CD4-positive, alpha-beta memory T cell (primary cell): ENCODE results near the gene GTPBP2. TPM values are rescaled to one million over a fixed set of nuclear protein-coding genes. Genes with fewer than 3 reads are reported as not detected.
A peak's percentile ranks its signal among the peaks of the same experiment; 100 is the strongest.

ENCODE experiments used
- CTCF ChIA-PET: fragments of 350-600 bp; sonication (Branson Sonifier 250); formaldehyde crosslinking; loops from one replicate; lab custom pipeline; 2021; ENCODE audit warnings: inconsistent platforms; ENCODE audit not compliant: partially characterized antibody; lab: Charles Lee
- POLR2A ChIA-PET: fragments of 350-600 bp; sonication (Branson Sonifier 250); formaldehyde crosslinking; loops from one replicate; lab custom pipeline; 2021; ENCODE audit not compliant: partially characterized antibody; lab: Charles Lee
- DNase-seq, 5 donors: peaks; one replicate each; pipeline versions ENCODE4 v3.0.0 to v3.0.0-alpha.2; 2020 to 2022; ENCODE audit warnings: mixed read lengths in 1 of 5
- H3K27ac ChIP-seq: one replicate; pipeline ENCODE4 v1.7.0; 2013; ENCODE audit warnings: low read depth, low read length
- H3K27me3 ChIP-seq: 2 replicates; pipeline ENCODE4 v1.7.0; 2013; ENCODE audit warnings: mild to moderate bottlenecking, low read length, moderate library complexity; ENCODE audit not compliant: insufficient read depth
- H3K36me3 ChIP-seq: 2 replicates; pipeline ENCODE4 v1.7.0; 2013; ENCODE audit warnings: mild to moderate bottlenecking, low read length, moderate library complexity; ENCODE audit not compliant: insufficient read depth
- H3K4me1 ChIP-seq: 2 replicates; pipeline ENCODE4 v1.7.0; 2013; ENCODE audit warnings: mild to moderate bottlenecking, low read length, moderate library complexity; ENCODE audit not compliant: insufficient read depth
- H3K4me3 ChIP-seq, 2 donors: one replicate each; pipeline ENCODE4 v1.7.0; 2013; ENCODE audit warnings: low read length in 2 of 2, mild to moderate bottlenecking in 1 of 2
- H3K9me3 ChIP-seq, 2 donors: one replicate each; pipeline ENCODE4 v1.7.0; 2013; ENCODE audit warnings: low read length in 2 of 2, control low read depth in 1 of 2; ENCODE audit not compliant: control insufficient read depth in 1 of 2
- H3K27ac Mint-ChIP-seq, 7 donors: one replicate each; pipeline ENCODE4 v1.8.0; 2020 to 2021; ENCODE audit warnings: mixed read lengths in 7 of 7, mild to moderate bottlenecking in 6 of 7, inconsistent platforms in 3 of 7, moderate library complexity in 3 of 7
- H3K27me3 Mint-ChIP-seq, 2 donors: one replicate each; pipeline ENCODE4 v1.8.0; 2020 to 2021; ENCODE audit warnings: mixed read lengths in 2 of 2
- H3K36me3 Mint-ChIP-seq, 2 donors: one replicate each; pipeline ENCODE4 v1.8.0; 2020 to 2021; ENCODE audit warnings: mixed read lengths in 2 of 2, inconsistent platforms in 1 of 2, mild to moderate bottlenecking in 1 of 2
- H3K4me1 Mint-ChIP-seq, 4 donors: one replicate each; pipeline ENCODE4 v1.8.0; 2020 to 2021; ENCODE audit warnings: mixed read lengths in 4 of 4, mild to moderate bottlenecking in 1 of 4
- H3K4me3 Mint-ChIP-seq, 8 donors: one replicate each; pipeline ENCODE4 v1.8.0; 2020 to 2021; ENCODE audit warnings: mixed read lengths in 8 of 8, mild to moderate bottlenecking in 7 of 8, moderate library complexity in 6 of 8, inconsistent platforms in 3 of 8
- H3K9me3 Mint-ChIP-seq, 8 donors: one replicate each; pipeline ENCODE4 v1.8.0; 2020 to 2021; ENCODE audit warnings: mixed read lengths in 8 of 8, mild to moderate bottlenecking in 5 of 8, inconsistent platforms in 3 of 8, moderate library complexity in 1 of 8
- intact Hi-C: fragments of 100-400 bp; cut with micrococcal nuclease; formaldehyde crosslinking; loops from one replicate; pipeline ENCODE4 v1.15.1; 2023
- polyA plus RNA-seq, 2 donors: library from polyadenylated mRNA; unstranded; fragments of 300-500 nt; fragmentation: Illumina TruSeq; gene quantifications; one replicate each; pipeline ENCODE4 v1.2.3, GENCODE V29; 2021
- total RNA-seq, 2 experiments: library from RNA; stranded (reverse); gene quantifications; one replicate each; pipeline ENCODE4 v1.2.3, GENCODE V29; 2021

The GTPBP2 gene
- total and polyA plus RNA-seq, 4 experiments from 2014 or later, result 0.83 to 85.0 (median 43.0) TPM

GRCh38 chr6:43625393-43625992 lies 3.6 kb downstream of the GTPBP2 start:
- Histone ChIP-seq H3K36me3 (peaks cover 55% of the 10 kb centered on the region), H3K4me1 (peaks cover 32% of the 10 kb centered on the region), H3K4me3 (no peak overlapping the region), H3K9me3 (no peaks in the 10 kb centered on the region), H3K27me3 (no peaks in the 10 kb centered on the region), H3K27ac (no peak overlapping the region)
- no peaks in the 10 kb centered on the region for H3K9me3 Mint-ChIP-seq
- ChIA-PET POLR2A (interaction anchor here (0.5 to 1.4 kb wide), 2 partner anchors 7 to 10 kb away, joined by 3 read pairs; partner anchors contain the start of gene MAD2L1BP), CTCF (no interaction called here)
- peaks cover 27 to 44% (median 31%) of the 10 kb centered on the region in 4 donors for H3K4me1 Mint-ChIP-seq
- peaks cover 28 to 61% of the 10 kb centered on the region in 2 donors for H3K36me3 Mint-ChIP-seq
- intact Hi-C loops, result no loop called here
- H3K27ac Mint-ChIP-seq, result peak overlapping the region in 3 of 7 donors; percentile 32 to 86 (median 61)
- no peak for DNase-seq
- no peaks in the 10 kb centered on the region for H3K27me3 Mint-ChIP-seq
- no peak overlapping the region for H3K4me3 Mint-ChIP-seq

GRCh38 chr6:43624786-43625288 lies 4.2 kb downstream of the GTPBP2 start:
- Mint-ChIP-seq H3K27me3 (no peaks in the 10 kb centered on the region), H3K4me1 (peaks cover 22 to 38% (median 25%) of the 10 kb centered on the region in 4 donors), H3K9me3 (no peaks in the 10 kb centered on the region), H3K36me3 (peaks cover 28 to 65% of the 10 kb centered on the region in 2 donors), H3K27ac (peak overlapping the region in 4 of 7 donors; percentile 9 to 61 (median 48)), H3K4me3 (no peak overlapping the region)
- ChIA-PET CTCF (no interaction called here), POLR2A (interaction anchor here (0.6 to 1.4 kb wide), 2 partner anchors 10 to 21 kb away, joined by 3 read pairs; partner anchors contain the start of gene MAD2L1BP)
- DNase-seq, result no peak
- Histone ChIP-seq H3K4me1 (peaks cover 26% of the 10 kb centered on the region), H3K36me3 (peaks cover 59% of the 10 kb centered on the region), H3K27me3 (no peaks in the 10 kb centered on the region), H3K4me3 (no peak overlapping the region), H3K9me3 (no peaks in the 10 kb centered on the region), H3K27ac (no peak overlapping the region)
- intact Hi-C loops, result no loop called here

- H3K9me3 ChIP-seq, result no peaks in the 10 kb centered on the region
- no peak for DNase-seq
- H3K4me3 ChIP-seq, result no peak overlapping the region
- Mint-ChIP-seq H3K36me3 (peaks cover 28 to 67% of the 10 kb centered on the region in 2 donors), H3K9me3 (no peaks in the 10 kb centered on the region), H3K27ac (peak overlapping the region in 3 of 7 donors; percentile 48 to 78 (median 77)), H3K4me1 (peaks cover 21 to 31% (median 25%) of the 10 kb centered on the region in 4 donors), H3K27me3 (no peaks in the 10 kb centered on the region), H3K4me3 (no peak overlapping the region)
- H3K36me3 ChIP-seq, result peaks cover 65% of the 10 kb centered on the region
- CTCF ChIA-PET, result no interaction called here
- no peaks in the 10 kb centered on the region for H3K27me3 ChIP-seq
- POLR2A ChIA-PET, result interaction anchor here (0.6 to 1.0 kb wide), 2 partner anchors 22 to 623 kb away, joined by 3 to 4 read pairs; partner anchors contain the start of gene HSP90AB1
- peaks cover 25% of the 10 kb centered on the region for H3K4me1 ChIP-seq
- no peak overlapping the region for H3K27ac ChIP-seq
- intact Hi-C loops, result no loop called here
Measured at GRCh38 chr6:43623880-43624785, 4.9 kb downstream of the GTPBP2 start.

GRCh38 chr6:43622541-43622940 lies 6.5 kb downstream of the GTPBP2 start:
- Histone ChIP-seq H3K9me3 (no peaks in the 10 kb centered on the region), H3K27me3 (no peaks in the 10 kb centered on the region), H3K36me3 (peaks cover 65% of the 10 kb centered on the region), H3K27ac (no peak overlapping the region), H3K4me3 (no peak overlapping the region), H3K4me1 (peaks cover 14% of the 10 kb centered on the region)
- Mint-ChIP-seq H3K9me3 (no peaks in the 10 kb centered on the region), H3K36me3 (peaks cover 28 to 61% of the 10 kb centered on the region in 2 donors), H3K27me3 (no peaks in the 10 kb centered on the region), H3K4me3 (no peak overlapping the region), H3K27ac (peak overlapping the region in 1 of 7 donors; percentile 50), H3K4me1 (peaks cover 11 to 19% (median 15%) of the 10 kb centered on the region in 4 donors)
- intact Hi-C loops, result no loop called here
- no peak for DNase-seq
- POLR2A ChIA-PET, result no interaction called here
- CTCF ChIA-PET, result interaction anchor here (1.2 kb wide), 1 partner anchor 15 kb away, joined by 4 read pairs; no protein-coding TSS in a partner anchor

- Mint-ChIP-seq H3K4me3 (no peak overlapping the region), H3K36me3 (peaks cover 25 to 57% of the 10 kb centered on the region in 2 donors), H3K27me3 (no peaks in the 10 kb centered on the region), H3K4me1 (peaks cover 5 to 11% (median 8%) of the 10 kb centered on the region in 4 donors), H3K27ac (no peak overlapping the region), H3K9me3 (no peaks in the 10 kb centered on the region)
- Histone ChIP-seq H3K9me3 (no peaks in the 10 kb centered on the region), H3K36me3 (peaks cover 65% of the 10 kb centered on the region), H3K27me3 (no peaks in the 10 kb centered on the region), H3K27ac (no peak overlapping the region), H3K4me3 (no peak overlapping the region), H3K4me1 (peaks cover 6% of the 10 kb centered on the region)
- ChIA-PET CTCF (interaction anchor here (1.2 kb wide), 1 partner anchor 14 kb away, joined by 4 read pairs; no protein-coding TSS in a partner anchor), POLR2A (no interaction called here)
- intact Hi-C loops, result no loop called here
- DNase-seq, result no peak
Measured at GRCh38 chr6:43621836-43622180, 7.3 kb downstream of the GTPBP2 start.

GRCh38 chr6:43621078-43621835 lies 7.8 kb downstream of the GTPBP2 start:
- no peaks in the 10 kb centered on the region for H3K27me3 ChIP-seq
- peaks cover 24 to 53% of the 10 kb centered on the region in 2 donors for H3K36me3 Mint-ChIP-seq
- H3K27ac ChIP-seq, result no peak overlapping the region
- intact Hi-C loops, result no loop called here
- no peaks in the 10 kb centered on the region for H3K9me3 ChIP-seq
- no peaks in the 10 kb centered on the region for H3K27me3 Mint-ChIP-seq
- peaks cover 2% of the 10 kb centered on the region for H3K4me1 ChIP-seq
- H3K4me1 Mint-ChIP-seq, result peaks cover under 1 to 6% (median 4%) of the 10 kb centered on the region in 4 donors
- no peak overlapping the region for H3K4me3 Mint-ChIP-seq
- DNase-seq, result no peak
- peak overlapping the region in 2 of 7 donors; percentile 52 to 60 for H3K27ac Mint-ChIP-seq
- no peaks in the 10 kb centered on the region for H3K9me3 Mint-ChIP-seq
- CTCF ChIA-PET, result interaction anchor here (1.2 to 2.2 kb wide), 2 partner anchors 13 kb away, joined by 4 to 9 read pairs; no protein-coding TSS in a partner anchor
- no peak overlapping the region for H3K4me3 ChIP-seq
- peaks cover 63% of the 10 kb centered on the region for H3K36me3 ChIP-seq
- POLR2A ChIA-PET, result interaction anchor here (4.2 kb wide), 1 partner anchor 8 kb away, joined by 15 read pairs; the partner anchor contains the start of gene GTPBP2
